A673 (cell line): ENCODE results near the gene CDON. TPM values are rescaled to one million over a fixed set of nuclear protein-coding genes. Genes with fewer than 3 reads are reported as not detected.

Experiments
- BruUV-seq: library from RNA; stranded (reverse); fragments of 400-500 nt; replicated peaks from 2 replicates; lab custom pipeline; 2021; lab: Mats Ljungman, UMichigan
- CTCF ChIA-PET: fragments of 300-600 bp; sonication (Branson Sonifier 250); formaldehyde crosslinking; loops from one replicate; lab custom pipeline; 2022; ENCODE audit warnings: antibody characterized with exemption; lab: Charles Lee
- POLR2A ChIA-PET: fragments of 300-600 bp; sonication (Branson Sonifier 250); formaldehyde crosslinking; loops from one replicate; lab custom pipeline; 2022; ENCODE audit warnings: antibody characterized with exemption; ENCODE audit not compliant: low non-redundant PET; lab: Charles Lee
- DNase-seq: peaks from one replicate; pipeline ENCODE4 v3.0.0-alpha.2; 2015; ENCODE audit warnings: low spot score
- H3K27ac ChIP-seq: fragments of 200-600 bp; sonication (generic); 2 replicates; pipeline ENCODE4 v1.5.1; 2016; ENCODE audit warnings: mixed run types, low read depth, mild to moderate bottlenecking, mixed read lengths, antibody characterized with exemption, low read length; ENCODE audit not compliant: poor library complexity, severe bottlenecking
- H3K27me3 ChIP-seq: fragments of 200-600 bp; sonication (generic); replicated peaks from 2 replicates; pipeline ENCODE4 v1.6.1; 2017; ENCODE audit warnings: mixed run types, low read depth, mild to moderate bottlenecking, mixed read lengths, antibody characterized with exemption, low read length; ENCODE audit not compliant: insufficient read depth, poor library complexity
- H3K36me3 ChIP-seq: fragments of 200-600 bp; sonication (generic); 2 replicates; pipeline ENCODE4 v1.6.1; 2016; ENCODE audit warnings: mixed run types, mild to moderate bottlenecking, mixed read lengths, antibody characterized with exemption, low read length; ENCODE audit not compliant: insufficient read depth, poor library complexity, severe bottlenecking
- H3K4me1 ChIP-seq: fragments of 200-600 bp; sonication (generic); 2 replicates; pipeline ENCODE4 v1.6.1; 2017; ENCODE audit warnings: mixed run types, mild to moderate bottlenecking, mixed read lengths, antibody characterized with exemption, low read length; ENCODE audit not compliant: insufficient read depth, poor library complexity, severe bottlenecking
- H3K4me3 ChIP-seq: fragments of 200-600 bp; sonication (generic); 2 replicates; pipeline ENCODE4 v1.5.1; 2016; ENCODE audit warnings: low read depth, mixed run types, mild to moderate bottlenecking, mixed read lengths, low read length; ENCODE audit not compliant: poor library complexity, severe bottlenecking
- H3K9me3 ChIP-seq: fragments of 200-600 bp; sonication (generic); 2 replicates; pipeline ENCODE4 v1.6.1; 2016; ENCODE audit warnings: mixed run types, low read depth, mild to moderate bottlenecking, mixed read lengths, antibody characterized with exemption, low read length; ENCODE audit not compliant: poor library complexity, severe bottlenecking
- CTCF ChIP-seq: fragments of 300-800, 200-600 bp; sonication (generic); conservative IDR thresholded peaks from 2 replicates; pipeline ENCODE4 v1.5.1; 2017; ENCODE audit warnings: low read depth, mild to moderate bottlenecking, antibody characterized with exemption, low read length, moderate library complexity, mixed read lengths
- EZH2 ChIP-seq: fragments of 200-600 bp; sonication (generic); IDR thresholded peaks from 2 replicates; pipeline ENCODE4 v1.6.1; 2017; ENCODE audit warnings: borderline replicate concordance, low read depth, mild to moderate bottlenecking, mixed read lengths, antibody characterized with exemption, low read length; ENCODE audit not compliant: poor library complexity, severe bottlenecking
- intact Hi-C: fragments of 100-400 bp; cut with micrococcal nuclease; formaldehyde crosslinking; loops from one replicate; pipeline ENCODE4 v1.10.0; 2022; ENCODE audit not compliant: unreplicated experiment
- total RNA-seq: library from RNA; stranded (reverse); gene quantifications from 2 replicates; pipeline ENCODE4 v1.2.3, GENCODE V29; 2021

CDON gene
- total RNA-seq, 1 experiment from 2014 or later = 25.3 TPM

GRCh38 chr11:126011265-126011664, 51.4 kb downstream of the CDON start:
- POLR2A ChIA-PET = no interaction called here
- Histone ChIP-seq H3K9me3 (no peaks in the 10 kb centered on the region), H3K27ac (no peak overlapping the region), H3K4me3 (no peak overlapping the region), H3K27me3 (no peaks in the 10 kb centered on the region), H3K4me1 (peaks cover 8% of the 10 kb centered on the region), H3K36me3 (no peaks in the 10 kb centered on the region)
- intact Hi-C loops = no loop called here
- DNase-seq = no peak
- no peak for TF ChIP-seq EZH2
- no peak for TF ChIP-seq CTCF
- CTCF ChIA-PET = no interaction called here
- BruUV-seq = no TSS peak

GRCh38 chr11:126008956-126009355, 53.7 kb downstream of the CDON start:
- ChIA-PET CTCF (no interaction called here), POLR2A (no interaction called here)
- no TSS peak for BruUV-seq
- no peak for DNase-seq
- H3K27ac ChIP-seq = no peak overlapping the region
- H3K4me1 ChIP-seq = peaks cover 8% of the 10 kb centered on the region
- H3K36me3 ChIP-seq = no peaks in the 10 kb centered on the region
- TF ChIP-seq EZH2 (no peak), CTCF (no peak)
- intact Hi-C loops = no loop called here
- H3K4me3 ChIP-seq = no peak overlapping the region
- no peaks in the 10 kb centered on the region for H3K9me3 ChIP-seq
- H3K27me3 ChIP-seq = no peaks in the 10 kb centered on the region

GRCh38 chr11:126007238-126007637, 55.4 kb downstream of the CDON start:
- TF ChIP-seq EZH2 = no peak
- no peak overlapping the region for H3K4me3 ChIP-seq
- no TSS peak for BruUV-seq
- H3K4me1 ChIP-seq = peaks cover 8% of the 10 kb centered on the region
- H3K27ac ChIP-seq = no peak overlapping the region
- POLR2A ChIA-PET = no interaction called here
- H3K9me3 ChIP-seq = no peaks in the 10 kb centered on the region
- H3K36me3 ChIP-seq = no peaks in the 10 kb centered on the region
- intact Hi-C loops = no loop called here
- DNase-seq = no peak
- CTCF ChIA-PET = no interaction called here
- H3K27me3 ChIP-seq = no peaks in the 10 kb centered on the region

- Histone ChIP-seq H3K9me3 (no peaks in the 10 kb centered on the region), H3K4me1 (no peaks in the 10 kb centered on the region), H3K4me3 (no peak overlapping the region), H3K27me3 (no peaks in the 10 kb centered on the region), H3K36me3 (no peaks in the 10 kb centered on the region), H3K27ac (no peak overlapping the region)
- POLR2A ChIA-PET = no interaction called here
- intact Hi-C loops = no loop called here
- TF ChIP-seq CTCF (no peak), EZH2 (no peak)
- CTCF ChIA-PET = no interaction called here
- no TSS peak for BruUV-seq
- DNase-seq = no peak
Observed at GRCh38 chr11:126006068-126006467, 56.6 kb downstream of the CDON start.
